Loucy (cell line): ENCODE measurements around the gene SLC13A4.
"Not testable (repeated sequence)": the region's sequence is repeated elsewhere in the genome, so short reads cannot be mapped to it uniquely, and the experiment has no call there.

Experiments
- H2AFZ ChIP-seq: fragments of 200-600 bp; sonication (generic); 2 replicates; pipeline ENCODE4 v1.6.0; 2016; ENCODE audit warnings: antibody characterized with exemption, mild to moderate bottlenecking, low read length, moderate library complexity
- H3F3A ChIP-seq: fragments of 200-600 bp; 2 replicates; pipeline ENCODE4 v1.6.0; 2016; ENCODE audit warnings: antibody characterized with exemption, low read depth, mild to moderate bottlenecking
- H3K27me3 ChIP-seq: fragments of 200-600 bp; sonication (generic); 2 replicates; pipeline ENCODE4 v1.6.1; 2014; ENCODE audit warnings: low read length, mild to moderate bottlenecking; ENCODE audit not compliant: insufficient read depth, poor library complexity, severe bottlenecking
- H3K36me3 ChIP-seq: fragments of 200-600 bp; sonication (generic); 2 replicates; pipeline ENCODE4 v1.6.1; 2016; ENCODE audit warnings: low read length; ENCODE audit not compliant: insufficient read depth
- H3K4me1 ChIP-seq: fragments of 200-600 bp; sonication (generic); 2 replicates; pipeline ENCODE4 v1.5.1; 2014; ENCODE audit warnings: low read length, mild to moderate bottlenecking; ENCODE audit not compliant: insufficient read depth, poor library complexity, severe bottlenecking
- H3K4me2 ChIP-seq: fragments of 200-600 bp; sonication (generic); 2 replicates; pipeline ENCODE4 v1.6.0; 2014; ENCODE audit warnings: antibody characterized with exemption, low read length, low read depth, mild to moderate bottlenecking; ENCODE audit not compliant: poor library complexity, severe bottlenecking
- H3K4me3 ChIP-seq: fragments of 200-600 bp; sonication (generic); 2 replicates; pipeline ENCODE4 v1.5.1; 2014; ENCODE audit warnings: low read length, mild to moderate bottlenecking, mixed read lengths; ENCODE audit not compliant: poor library complexity, severe bottlenecking
- H3K79me2 ChIP-seq: fragments of 200-600 bp; sonication (generic); 2 replicates; pipeline ENCODE4 v1.6.1; 2014; ENCODE audit warnings: low read length; ENCODE audit not compliant: insufficient read depth
- H3K9ac ChIP-seq: fragments of 200-600 bp; sonication (generic); 2 replicates; pipeline ENCODE4 v1.6.0; 2014; ENCODE audit warnings: mild to moderate bottlenecking, low read depth, low read length, moderate library complexity; ENCODE audit not compliant: poor library complexity, severe bottlenecking
- H3K9me2 ChIP-seq: fragments of 200-600 bp; sonication (generic); replicated peaks from 2 replicates; pipeline ENCODE4 v1.6.1; 2016; ENCODE audit warnings: low read depth, low read length, mixed read lengths
- H3K9me3 ChIP-seq: fragments of 200-600 bp; sonication (generic); 2 replicates; pipeline ENCODE4 v1.6.1; 2014; ENCODE audit warnings: mild to moderate bottlenecking, antibody characterized with exemption, low read length, low read depth; ENCODE audit not compliant: insufficient read depth
- H4K20me1 ChIP-seq: fragments of 200-600 bp; sonication (generic); 2 replicates; pipeline ENCODE4 v1.6.0; 2014; ENCODE audit warnings: antibody characterized with exemption, low read length, mild to moderate bottlenecking; ENCODE audit not compliant: insufficient read depth, poor library complexity, severe bottlenecking
- CTCF ChIP-seq: fragments of 200-600 bp; sonication (generic); conservative IDR thresholded peaks from 2 replicates; pipeline ENCODE4 v1.5.1; 2014; ENCODE audit warnings: mild to moderate bottlenecking, antibody characterized with exemption, low read length
- EZH2phosphoT487 ChIP-seq: fragments of 200-600 bp; IDR thresholded peaks from 2 replicates; pipeline ENCODE4 v1.6.1; 2018; ENCODE audit warnings: antibody characterized with exemption, mild to moderate bottlenecking, moderate library complexity, borderline replicate concordance

SLC13A4 gene

GRCh38 chr7:135742371-135742770 lies 14.4 kb upstream of the SLC13A4 start:
- Histone ChIP-seq H3K4me3 (no peak overlapping the region), H3K9me3 (no peaks in the 10 kb centered on the region), H3K9me2 (no peaks in the 10 kb centered on the region), H3K36me3 (no peaks in the 10 kb centered on the region), H3K27me3 (no peaks in the 10 kb centered on the region), H3K4me2 (no peak overlapping the region), H3K9ac (no peak overlapping the region), H4K20me1 (no peaks in the 10 kb centered on the region), H3F3A (no peaks in the 10 kb centered on the region), H3K79me2 (no peaks in the 10 kb centered on the region), H3K4me1 (no peaks in the 10 kb centered on the region), H2AFZ (no peak overlapping the region)
- no peak for TF ChIP-seq CTCF
- TF ChIP-seq EZH2phosphoT487 = no peak

GRCh38 chr7:135741905-135742304 lies 13.9 kb upstream of the SLC13A4 start:
- no peaks in the 10 kb centered on the region for H4K20me1 ChIP-seq
- no peaks in the 10 kb centered on the region for H3K27me3 ChIP-seq
- no peak overlapping the region for H2AFZ ChIP-seq
- no peak overlapping the region for H3K9ac ChIP-seq
- H3K4me3 ChIP-seq = no peak overlapping the region
- H3K9me3 ChIP-seq = no peaks in the 10 kb centered on the region
- no peaks in the 10 kb centered on the region for H3K4me1 ChIP-seq
- H3K36me3 ChIP-seq = no peaks in the 10 kb centered on the region
- H3K9me2 ChIP-seq = no peaks in the 10 kb centered on the region
- H3K4me2 ChIP-seq = no peak overlapping the region
- TF ChIP-seq EZH2phosphoT487 = no peak
- TF ChIP-seq CTCF = no peak
- no peaks in the 10 kb centered on the region for H3F3A ChIP-seq
- H3K79me2 ChIP-seq = no peaks in the 10 kb centered on the region

- H4K20me1 ChIP-seq = no peaks in the 10 kb centered on the region
- H3K4me2 ChIP-seq = no peak overlapping the region
- no peaks in the 10 kb centered on the region for H3K79me2 ChIP-seq
- H3K4me1 ChIP-seq = no peaks in the 10 kb centered on the region
- TF ChIP-seq CTCF = no peak
- no peak for TF ChIP-seq EZH2phosphoT487
- no peaks in the 10 kb centered on the region for H3F3A ChIP-seq
- H3K9ac ChIP-seq = no peak overlapping the region
- H3K36me3 ChIP-seq = no peaks in the 10 kb centered on the region
- H3K27me3 ChIP-seq = no peaks in the 10 kb centered on the region
- H2AFZ ChIP-seq = no peak overlapping the region
- H3K4me3 ChIP-seq = no peak overlapping the region
- H3K9me2 ChIP-seq = no peaks in the 10 kb centered on the region
- H3K9me3 ChIP-seq = no peaks in the 10 kb centered on the region
Observed at GRCh38 chr7:135740889-135741288, 12.9 kb upstream of the SLC13A4 start.

- not testable (repeated sequence) for H3K9me2 ChIP-seq, H3K27me3 ChIP-seq, H3K4me2 ChIP-seq, H3K9me3 ChIP-seq, H3K4me1 ChIP-seq, H3K36me3 ChIP-seq, H3F3A ChIP-seq, H3K4me3 ChIP-seq, H3K79me2 ChIP-seq, H2AFZ ChIP-seq, H3K9ac ChIP-seq, H4K20me1 ChIP-seq
Observed at GRCh38 chr7:135737306-135737647, 9.3 kb upstream of the SLC13A4 start.
